Measurements from ENCODE around the gene ADAMTSL5. TPM values are rescaled to one million over a fixed set of nuclear protein-coding genes. Genes with fewer than 3 reads are reported as not detected.

The ADAMTSL5 gene
- polyA plus RNA-seq, 1 donor from 2014 or later: not detected

DNA sequence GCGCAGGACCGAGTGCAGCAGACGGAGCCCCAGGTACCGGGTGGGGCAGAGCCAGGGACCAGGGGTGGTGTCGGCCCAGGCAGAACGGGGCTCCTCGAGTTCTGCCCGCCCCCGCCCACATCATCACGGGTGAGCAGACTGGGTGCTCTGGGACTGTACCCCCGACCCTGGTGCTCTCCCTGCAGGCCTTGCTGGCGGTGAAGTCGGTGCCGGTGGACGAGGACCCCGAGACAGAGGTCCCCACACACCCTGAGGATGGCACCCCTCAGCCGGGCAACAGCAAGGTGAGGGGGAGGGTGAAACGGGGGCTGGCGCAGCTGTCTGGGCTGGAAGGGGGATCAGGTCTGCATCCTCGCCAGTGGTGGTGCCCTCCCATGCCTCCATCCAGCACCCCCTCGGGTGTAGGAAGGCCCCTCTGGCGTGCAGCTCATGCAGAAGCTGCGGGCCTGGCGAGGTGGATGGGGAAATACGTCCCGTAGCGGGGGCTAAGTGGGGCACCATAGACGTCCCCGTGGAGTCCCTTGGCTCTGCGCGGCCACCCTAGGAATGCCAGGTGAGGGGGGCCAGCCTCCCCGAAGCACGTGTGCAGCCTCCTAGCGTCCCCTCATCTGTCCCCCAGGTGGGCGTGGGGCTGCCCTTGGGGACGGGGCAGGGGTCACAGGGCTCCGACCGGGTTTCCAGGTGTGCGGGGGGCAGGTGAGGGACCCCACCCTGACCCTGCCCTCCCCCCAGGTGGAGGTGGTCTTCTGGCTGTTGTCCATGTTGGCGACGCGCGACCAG is 56.5 kb downstream of the ADAMTSL5 start:
- Histone ChIP-seq H3K4me2 (ENCODE audit: low read length) (no peak overlapping the region), H3K9me2 (ENCODE audit: insufficient read depth, low read length) (no peaks in the 10 kb centered on the region), H4K20me1 (ENCODE audit: insufficient read depth) (peaks cover 54% of the 10 kb centered on the region), H3K9me3 (ENCODE audit: low read length) (no peaks in the 10 kb centered on the region), H3K36me3 (ENCODE audit: insufficient read depth, low read length) (peaks cover 23% of the 10 kb centered on the region), H2AFZ (ENCODE audit: low read depth, low read length) (no peak overlapping the region), H3K27me3 (ENCODE audit: insufficient read depth, low read depth, low read length) (no peaks in the 10 kb centered on the region), H3K27ac (ENCODE audit: low read length) (no peak overlapping the region), H3K79me2 (replicated peaks; ENCODE audit: insufficient read depth, low read length) (peaks cover 51% of the 10 kb centered on the region), H3F3A (ENCODE audit: insufficient read depth, low read length, poor library complexity, severe bottlenecking) (no peaks in the 10 kb centered on the region), H3K4me3 (ENCODE audit: low read length) (no peak overlapping the region), H3K9ac (ENCODE audit: low read length) (no peak overlapping the region)
- TF ChIP-seq POLR2AphosphoS5 (IDR thresholded peaks at IDR 0.05) (no peak), TAF1 (IDR thresholded peaks at IDR 0.05; ENCODE audit: low read depth) (no peak), EP300 (conservative IDR thresholded peaks at IDR 0.05; ENCODE audit: poor library complexity, severe bottlenecking) (no peak), MXI1 (conservative IDR thresholded peaks at IDR 0.05; ENCODE audit: poor library complexity, severe bottlenecking) (no peak), RAD21 (conservative IDR thresholded peaks at IDR 0.05) (no peak), SMC3 (conservative IDR thresholded peaks at IDR 0.05; ENCODE audit: poor library complexity) (no peak), EZH2 (IDR thresholded peaks at IDR 0.05; ENCODE audit: borderline replicate concordance, insufficient read depth, low read length, poor library complexity, severe bottlenecking) (no peak)
- TF ChIP-seq, protein P1, sequence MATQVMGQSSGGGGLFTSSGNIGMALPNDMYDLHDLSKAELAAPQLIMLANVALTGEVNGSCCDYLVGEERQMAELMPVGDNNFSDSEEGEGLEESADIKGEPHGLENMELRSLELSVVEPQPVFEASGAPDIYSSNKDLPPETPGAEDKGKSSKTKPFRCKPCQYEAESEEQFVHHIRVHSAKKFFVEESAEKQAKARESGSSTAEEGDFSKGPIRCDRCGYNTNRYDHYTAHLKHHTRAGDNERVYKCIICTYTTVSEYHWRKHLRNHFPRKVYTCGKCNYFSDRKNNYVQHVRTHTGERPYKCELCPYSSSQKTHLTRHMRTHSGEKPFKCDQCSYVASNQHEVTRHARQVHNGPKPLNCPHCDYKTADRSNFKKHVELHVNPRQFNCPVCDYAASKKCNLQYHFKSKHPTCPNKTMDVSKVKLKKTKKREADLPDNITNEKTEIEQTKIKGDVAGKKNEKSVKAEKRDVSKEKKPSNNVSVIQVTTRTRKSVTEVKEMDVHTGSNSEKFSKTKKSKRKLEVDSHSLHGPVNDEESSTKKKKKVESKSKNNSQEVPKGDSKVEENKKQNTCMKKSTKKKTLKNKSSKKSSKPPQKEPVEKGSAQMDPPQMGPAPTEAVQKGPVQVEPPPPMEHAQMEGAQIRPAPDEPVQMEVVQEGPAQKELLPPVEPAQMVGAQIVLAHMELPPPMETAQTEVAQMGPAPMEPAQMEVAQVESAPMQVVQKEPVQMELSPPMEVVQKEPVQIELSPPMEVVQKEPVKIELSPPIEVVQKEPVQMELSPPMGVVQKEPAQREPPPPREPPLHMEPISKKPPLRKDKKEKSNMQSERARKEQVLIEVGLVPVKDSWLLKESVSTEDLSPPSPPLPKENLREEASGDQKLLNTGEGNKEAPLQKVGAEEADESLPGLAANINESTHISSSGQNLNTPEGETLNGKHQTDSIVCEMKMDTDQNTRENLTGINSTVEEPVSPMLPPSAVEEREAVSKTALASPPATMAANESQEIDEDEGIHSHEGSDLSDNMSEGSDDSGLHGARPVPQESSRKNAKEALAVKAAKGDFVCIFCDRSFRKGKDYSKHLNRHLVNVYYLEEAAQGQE (IDR thresholded peaks at IDR 0.05; ENCODE audit: borderline replicate concordance): no peak
- TF ChIP-seq, protein P2, sequence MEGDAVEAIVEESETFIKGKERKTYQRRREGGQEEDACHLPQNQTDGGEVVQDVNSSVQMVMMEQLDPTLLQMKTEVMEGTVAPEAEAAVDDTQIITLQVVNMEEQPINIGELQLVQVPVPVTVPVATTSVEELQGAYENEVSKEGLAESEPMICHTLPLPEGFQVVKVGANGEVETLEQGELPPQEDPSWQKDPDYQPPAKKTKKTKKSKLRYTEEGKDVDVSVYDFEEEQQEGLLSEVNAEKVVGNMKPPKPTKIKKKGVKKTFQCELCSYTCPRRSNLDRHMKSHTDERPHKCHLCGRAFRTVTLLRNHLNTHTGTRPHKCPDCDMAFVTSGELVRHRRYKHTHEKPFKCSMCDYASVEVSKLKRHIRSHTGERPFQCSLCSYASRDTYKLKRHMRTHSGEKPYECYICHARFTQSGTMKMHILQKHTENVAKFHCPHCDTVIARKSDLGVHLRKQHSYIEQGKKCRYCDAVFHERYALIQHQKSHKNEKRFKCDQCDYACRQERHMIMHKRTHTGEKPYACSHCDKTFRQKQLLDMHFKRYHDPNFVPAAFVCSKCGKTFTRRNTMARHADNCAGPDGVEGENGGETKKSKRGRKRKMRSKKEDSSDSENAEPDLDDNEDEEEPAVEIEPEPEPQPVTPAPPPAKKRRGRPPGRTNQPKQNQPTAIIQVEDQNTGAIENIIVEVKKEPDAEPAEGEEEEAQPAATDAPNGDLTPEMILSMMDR (IDR thresholded peaks at IDR 0.05; ENCODE audit: poor library complexity, severe bottlenecking): no peak

DNA sequence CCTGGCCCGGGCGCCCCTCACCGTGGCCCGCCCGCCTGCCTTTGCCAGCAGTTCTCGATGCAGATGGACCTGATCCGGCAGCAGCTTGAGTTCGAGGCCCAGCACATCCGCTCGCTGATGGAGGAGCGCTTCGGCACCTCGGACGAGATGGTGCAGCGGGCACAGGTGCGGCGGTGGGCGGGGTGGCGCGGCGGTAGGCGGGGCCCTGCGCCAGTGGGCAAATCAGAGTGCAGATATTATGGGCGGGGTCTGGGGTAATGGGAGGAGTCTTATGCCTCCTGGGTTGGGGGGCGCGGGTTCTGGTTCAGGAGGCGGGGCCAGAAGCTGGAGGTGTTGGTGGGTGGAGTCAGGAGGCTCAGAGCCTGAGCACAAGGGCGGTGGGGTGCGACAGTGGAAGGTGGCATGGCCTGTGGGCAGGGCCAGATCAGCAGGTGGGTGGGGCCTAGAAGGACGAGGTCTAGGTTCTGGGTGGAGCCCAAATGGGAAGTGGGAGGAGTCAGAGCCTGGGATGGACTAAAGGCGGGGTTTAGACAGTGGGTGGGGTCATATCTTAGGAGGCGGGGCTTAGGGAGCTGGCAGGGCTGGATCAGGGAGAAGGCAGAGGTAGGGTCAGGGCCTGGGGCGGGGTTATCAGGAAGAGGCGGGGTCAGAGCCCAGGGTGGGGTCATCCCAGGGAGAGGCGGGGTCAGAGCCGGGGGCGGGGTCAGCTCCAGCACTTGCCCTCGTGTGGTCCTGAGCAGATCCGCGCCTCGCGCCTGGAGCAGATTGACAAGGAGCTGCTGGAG is 57.3 kb downstream of the ADAMTSL5 start:
- H3K79me2 ChIP-seq (replicated peaks; ENCODE audit: insufficient read depth, low read length): peaks cover 59% of the 10 kb centered on the region
- no peak overlapping the region for H3K4me2 ChIP-seq (ENCODE audit: low read length)
- no peak for TF ChIP-seq EZH2 (IDR thresholded peaks at IDR 0.05; ENCODE audit: borderline replicate concordance, insufficient read depth, low read length, poor library complexity, severe bottlenecking)
- TF ChIP-seq POLR2AphosphoS5 (IDR thresholded peaks at IDR 0.05): peak; percentile 20
- no peak overlapping the region for H3K4me3 ChIP-seq (ENCODE audit: low read length)
- no peak overlapping the region for H3K27ac ChIP-seq (ENCODE audit: low read length)
- H2AFZ ChIP-seq (ENCODE audit: low read depth, low read length): no peak overlapping the region
- no peaks in the 10 kb centered on the region for H3F3A ChIP-seq (ENCODE audit: insufficient read depth, low read length, poor library complexity, severe bottlenecking)
- H3K9ac ChIP-seq (ENCODE audit: low read length): no peak overlapping the region
- peaks cover 18% of the 10 kb centered on the region for H3K36me3 ChIP-seq (ENCODE audit: insufficient read depth, low read length)
- peaks cover 48% of the 10 kb centered on the region for H4K20me1 ChIP-seq (ENCODE audit: insufficient read depth)
- H3K27me3 ChIP-seq (ENCODE audit: insufficient read depth, low read depth, low read length): no peaks in the 10 kb centered on the region
- H3K9me2 ChIP-seq (ENCODE audit: insufficient read depth, low read length): no peaks in the 10 kb centered on the region
- no peaks in the 10 kb centered on the region for H3K9me3 ChIP-seq (ENCODE audit: low read length)

Other genes starting within 250 kb of the ADAMTSL5 start
- 1,663 and 1,665 TPM in 2 replicates for gene CIRBP, start 243.7 kb downstream of the ADAMTSL5 start, polyA plus RNA-seq
- 21.7 and 28.4 TPM in 2 replicates for gene FAM174C, start 237.5 kb downstream of the ADAMTSL5 start, polyA plus RNA-seq
- 9.8 and 10.3 TPM in 2 replicates for gene EFNA2, start 227.1 kb downstream of the ADAMTSL5 start, polyA plus RNA-seq
- 192 and 196 TPM in 2 replicates for gene NDUFS7, start 129.1 kb downstream of the ADAMTSL5 start, polyA plus RNA-seq
- gene GAMT, start 111.5 kb downstream of the ADAMTSL5 start, polyA plus RNA-seq: 32.5 and 54.1 TPM in 2 replicates
- 60.5 and 95.2 TPM in 2 replicates for gene DAZAP1, start 105.4 kb downstream of the ADAMTSL5 start, polyA plus RNA-seq
- gene RPS15, start 74.6 kb downstream of the ADAMTSL5 start, polyA plus RNA-seq: 452 and 591 TPM in 2 replicates
- gene APC2, start 62.9 kb downstream of the ADAMTSL5 start, polyA plus RNA-seq: 50.5 and 79.7 TPM in 2 replicates
- 80.2 and 108 TPM in 2 replicates for gene C19orf25, start 33.8 kb downstream of the ADAMTSL5 start, polyA plus RNA-seq
- 11.8 and 24.1 TPM in 2 replicates for gene PCSK4, start 22.7 kb downstream of the ADAMTSL5 start, polyA plus RNA-seq
- 10.7 and 17.0 TPM in 2 replicates for gene REEP6, start 21.8 kb downstream of the ADAMTSL5 start, polyA plus RNA-seq
- gene PLK5, start 11.1 kb upstream of the ADAMTSL5 start, polyA plus RNA-seq: 3.6 and 7.1 TPM in 2 replicates
- 18.4 and 20.8 TPM in 2 replicates for gene MEX3D, start 55.3 kb upstream of the ADAMTSL5 start, polyA plus RNA-seq
- gene MBD3, start 79.8 kb upstream of the ADAMTSL5 start, polyA plus RNA-seq: 80.1 and 102 TPM in 2 replicates
- 204 and 237 TPM in 2 replicates for gene UQCR11, start 92.4 kb upstream of the ADAMTSL5 start, polyA plus RNA-seq
- 31.7 and 44.9 TPM in 2 replicates for gene TCF3, start 139.6 kb upstream of the ADAMTSL5 start, polyA plus RNA-seq
- gene ONECUT3, start 240.5 kb upstream of the ADAMTSL5 start, polyA plus RNA-seq: 0.45 and 1.6 TPM in 2 replicates

Data from neural cell (in vitro differentiated cells).